ENCODE data around the gene ACSF2. TPM values are rescaled to one million over a fixed set of nuclear protein-coding genes. Genes with fewer than 3 reads are reported as not detected.

ACSF2 gene
- total and polyA plus RNA-seq, 2 donors (not counting 3 experiments of a cell fraction or from before 2014, with no cell fraction given), result 33.2 to 37.2 TPM

GRCh38 chr17:50514388-50514787, 88.4 kb downstream of the ACSF2 start:
- dilution Hi-C loops (cut with MboI; ENCODE audit: extremely low pct_ligation_motif_present, low sequenced_read_pairs) (no loop called here), intact Hi-C loops (cut with micrococcal nuclease) (no loop called here)
- FAIRE-seq (no peak), DNase-seq (ENCODE audit: low read depth, low spot score) (no peak)
- Histone ChIP-seq H3K9me1 (replicated peaks; ENCODE audit: control insufficient read depth, extremely low read depth, insufficient read depth, low read length) (no peaks in the 10 kb centered on the region), H3K36me3 (ENCODE audit: control insufficient read depth in 2 of 2, extremely low read depth in 1 of 2, insufficient read depth in 2 of 2, low read length in 2 of 2) (no peaks in the 10 kb centered on the region), H2AFZ (ENCODE audit: low read depth, low read length) (no peak overlapping the region), H3K4me3 (replicated peaks in 1 of 3; ENCODE audit: insufficient read depth in 1 of 3, low read depth in 1 of 3, low read length in 3 of 3) (no peak overlapping the region), H3K27me3 (ENCODE audit: control insufficient read depth in 2 of 2, insufficient read depth in 2 of 2, low read length in 2 of 2) (no peaks in the 10 kb centered on the region), H3K9ac (replicated peaks; ENCODE audit: extremely low read depth, insufficient read depth, low read length) (no peak overlapping the region), H3K4me2 (ENCODE audit: insufficient read depth, low read length) (no peak overlapping the region), H3K9me3 (replicated peaks; ENCODE audit: control insufficient read depth, insufficient read depth, low read length) (no peaks in the 10 kb centered on the region), H3K79me2 (ENCODE audit: control insufficient read depth, insufficient read depth, low read length) (no peaks in the 10 kb centered on the region), H4K20me1 (replicated peaks; ENCODE audit: control insufficient read depth, extremely low read depth, insufficient read depth, low read length) (no peaks in the 10 kb centered on the region), H3K27ac (ENCODE audit: insufficient read depth, low read depth, low read length) (no peak overlapping the region), H3K4me1 (ENCODE audit: control insufficient read depth, extremely low read depth, insufficient read depth, low read length) (peaks cover 6% of the 10 kb centered on the region)
- ChIA-PET CTCF (no interaction called here), POLR2A (no interaction called here)
- TF ChIP-seq MYC (IDR thresholded peaks at IDR 0.05; ENCODE audit: low read depth, low read length) (no peak), CTCF (IDR thresholded peaks at IDR 0.05; ENCODE audit: extremely low read depth in 1 of 2, insufficient read depth in 1 of 2, low read depth in 1 of 2, low read length in 2 of 2) (no peak), JUN (IDR thresholded peaks at IDR 0.05; ENCODE audit: borderline replicate concordance, insufficient read depth, insufficient read length, low read depth) (no peak), POLR2A (IDR thresholded peaks at IDR 0.05; ENCODE audit: low read depth, low read length) (no peak), FOS (IDR thresholded peaks at IDR 0.05; ENCODE audit: borderline replicate concordance, insufficient read depth, low read length) (no peak), GATA2 (IDR thresholded peaks at IDR 0.05; ENCODE audit: insufficient read depth, insufficient read length, low read depth, low read length) (no peak), MAX (IDR thresholded peaks at IDR 0.05; ENCODE audit: insufficient read depth, insufficient read length) (no peak), EZH2 (IDR thresholded peaks at IDR 0.05; ENCODE audit: borderline replicate concordance, low read depth, low read length, severe bottlenecking) (no peak), POLR2AphosphoS5 (IDR thresholded peaks at IDR 0.05; ENCODE audit: insufficient read depth, low read depth, low read length) (no peak)
- no TSS peak for BruUV-seq (replicated peaks)

Measured in endothelial cell of umbilical vein (primary cell).